H9 (cell line): Measurements from ENCODE around the gene LRRC7. TPM values are rescaled to one million over a fixed set of nuclear protein-coding genes. Genes with fewer than 3 reads are reported as not detected.

Experiments
- DNase-seq: peaks from one replicate; pipeline ENCODE4 v3.0.0-alpha.2; 2017
- H2AFZ ChIP-seq: one replicate; pipeline ENCODE4 v1.6.1; 2013; ENCODE audit warnings: mild to moderate bottlenecking, low read length, control low read depth, moderate library complexity
- H2AK5ac ChIP-seq: 2 replicates; pipeline ENCODE4 v1.6.1; 2013; ENCODE audit warnings: low read length, control low read depth, mixed read lengths; ENCODE audit not compliant: insufficient read length
- H2BK120ac ChIP-seq: one replicate; pipeline ENCODE4 v1.6.1; 2013; ENCODE audit warnings: low read depth, mild to moderate bottlenecking, low read length, control low read depth, inconsistent platforms; ENCODE audit not compliant: poor library complexity, severe bottlenecking
- H2BK12ac ChIP-seq: 2 replicates; pipeline ENCODE4 v1.6.1; 2013; ENCODE audit warnings: low read length, control low read depth, mixed read lengths, low read depth; ENCODE audit not compliant: insufficient read length
- H2BK15ac ChIP-seq: 2 replicates; pipeline ENCODE4 v1.6.1; 2013; ENCODE audit warnings: low read depth, low read length, control low read depth
- H2BK20ac ChIP-seq: one replicate; pipeline ENCODE4 v1.6.1; 2013; ENCODE audit warnings: low read depth, mild to moderate bottlenecking, low read length, control low read depth, inconsistent platforms; ENCODE audit not compliant: poor library complexity, severe bottlenecking
- H2BK5ac ChIP-seq: 2 replicates; pipeline ENCODE4 v1.6.1; 2013; ENCODE audit warnings: low read length, control low read depth, mixed read lengths; ENCODE audit not compliant: insufficient read length
- H3K14ac ChIP-seq: 2 replicates; pipeline ENCODE4 v1.6.1; 2013; ENCODE audit warnings: low read length, control low read depth; ENCODE audit not compliant: insufficient read depth
- H3K18ac ChIP-seq: 2 replicates; pipeline ENCODE4 v1.6.1; 2013; ENCODE audit warnings: low read depth, mild to moderate bottlenecking, mixed read lengths, low read length, control low read depth; ENCODE audit not compliant: insufficient read length
- H3K23ac ChIP-seq: 2 replicates; pipeline ENCODE4 v1.6.1; 2013; ENCODE audit warnings: low read length, control low read depth, mixed read lengths, low read depth; ENCODE audit not compliant: insufficient read length
- H3K23me2 ChIP-seq: 2 replicates; pipeline ENCODE4 v1.6.1; 2013; ENCODE audit warnings: low read depth, mild to moderate bottlenecking, mixed read lengths, low read length, control low read depth; ENCODE audit not compliant: insufficient read length, poor library complexity, severe bottlenecking
- H3K27ac ChIP-seq: 2 replicates; pipeline ENCODE4 v1.5.1; 2013; ENCODE audit warnings: low read length, control low read depth, mixed read lengths, low read depth; ENCODE audit not compliant: insufficient read length
- H3K27me3 ChIP-seq: 2 replicates; pipeline ENCODE4 v1.6.1; 2013; ENCODE audit warnings: low read length, control low read depth, inconsistent platforms; ENCODE audit not compliant: insufficient read depth
- H3K4ac ChIP-seq: 2 replicates; pipeline ENCODE4 v1.6.1; 2013; ENCODE audit warnings: low read depth, mild to moderate bottlenecking, control low read depth, inconsistent platforms, low read length, moderate library complexity
- H3K4me1 ChIP-seq: 2 replicates; pipeline ENCODE4 v1.6.1; 2013; ENCODE audit warnings: low read length, control low read depth, inconsistent platforms; ENCODE audit not compliant: insufficient read depth
- H3K4me2 ChIP-seq: 2 replicates; pipeline ENCODE4 v1.6.1; 2013; ENCODE audit warnings: low read length, control low read depth, mixed read lengths; ENCODE audit not compliant: insufficient read length, insufficient read depth
- H3K56ac ChIP-seq: 2 replicates; pipeline ENCODE4 v1.6.1; 2013; ENCODE audit warnings: low read depth, mild to moderate bottlenecking, mixed read lengths, low read length, control low read depth; ENCODE audit not compliant: insufficient read length
- H3K79me1 ChIP-seq: 2 replicates; pipeline ENCODE4 v1.6.1; 2013; ENCODE audit warnings: low read depth, mild to moderate bottlenecking, moderate library complexity, low read length, control low read depth, inconsistent platforms; ENCODE audit not compliant: insufficient read depth, poor library complexity, severe bottlenecking
- H3K79me2 ChIP-seq: 2 replicates; pipeline ENCODE4 v1.6.1; 2013; ENCODE audit warnings: low read length, control low read depth, inconsistent platforms; ENCODE audit not compliant: insufficient read depth
- H3K9ac ChIP-seq: 2 replicates; pipeline ENCODE4 v1.6.1; 2013; ENCODE audit warnings: low read length, control low read depth, mixed read lengths; ENCODE audit not compliant: insufficient read length; ENCODE audit errors: extremely low read depth
- H3K9me3 ChIP-seq: one replicate; pipeline ENCODE4 v1.6.1; 2013; ENCODE audit warnings: low read depth, low read length, inconsistent platforms; ENCODE audit not compliant: control insufficient read depth
- H3T11ph ChIP-seq: one replicate; pipeline ENCODE4 v1.6.1; 2013; ENCODE audit warnings: mild to moderate bottlenecking, low read length, control low read depth, inconsistent platforms
- H4K20me1 ChIP-seq: one replicate; pipeline ENCODE4 v1.6.1; 2013; ENCODE audit not compliant: control insufficient read depth, insufficient read length, insufficient read depth
- H4K5ac ChIP-seq: 2 replicates; pipeline ENCODE4 v1.6.1; 2013; ENCODE audit warnings: low read depth, mild to moderate bottlenecking, mixed read lengths, low read length, control low read depth; ENCODE audit not compliant: insufficient read length
- H4K8ac ChIP-seq: replicated peaks from 2 replicates; pipeline ENCODE4 v1.6.1; 2013; ENCODE audit warnings: low read length, control low read depth, mixed read lengths, low read depth; ENCODE audit not compliant: insufficient read length
- H4K91ac ChIP-seq: 2 replicates; pipeline ENCODE4 v1.6.1; 2013; ENCODE audit warnings: low read depth, mild to moderate bottlenecking, moderate library complexity, mixed read lengths, low read length, control low read depth; ENCODE audit not compliant: insufficient read length
- H3K27ac Mint-ChIP-seq, 3 experiments: 2 replicates in 2 of 3; 3 replicates in 1 of 3; pipeline ENCODE4 v1.8.0; 2020 to 2021; ENCODE audit warnings: mixed read lengths in 3 of 3, mild to moderate bottlenecking in 1 of 3, moderate library complexity in 1 of 3
- H3K27me3 Mint-ChIP-seq: 2 replicates; pipeline ENCODE4 v1.8.0; 2021; ENCODE audit warnings: low read depth, mild to moderate bottlenecking, moderate library complexity, mixed read lengths
- H3K36me3 Mint-ChIP-seq, 3 experiments: 2 replicates in 2 of 3; 3 replicates in 1 of 3; pipeline ENCODE4 v1.8.0; 2020 to 2021; ENCODE audit warnings: low read depth in 3 of 3, mixed read lengths in 3 of 3; ENCODE audit not compliant: insufficient read depth in 1 of 3
- H3K4me1 Mint-ChIP-seq, 2 experiments: 2 replicates each; pipeline ENCODE4 v1.8.0; 2020; ENCODE audit warnings: mixed read lengths in 2 of 2
- H3K4me3 Mint-ChIP-seq, 2 experiments: 2 replicates in 1 of 2; 3 replicates in 1 of 2; pipeline ENCODE4 v1.8.0; 2020 to 2021; ENCODE audit warnings: mild to moderate bottlenecking in 2 of 2, mixed read lengths in 2 of 2, moderate library complexity in 1 of 2
- H3K9me3 Mint-ChIP-seq, 2 experiments: 2 replicates in 1 of 2; 3 replicates in 1 of 2; pipeline ENCODE4 v1.8.0; 2020; ENCODE audit warnings: mild to moderate bottlenecking in 2 of 2, mixed read lengths in 2 of 2, moderate library complexity in 1 of 2
- WGBS: extraction: QIAGEN DNeasy Blood & Tissue Kit; methylation state at CpG from one replicate; pipeline ENCODE4 v1.1.7; 2013; ENCODE audit warnings: missing lambda C conversion rate, low lambda C conversion rate, mixed read lengths; ENCODE audit not compliant: insufficient read length; ENCODE audit errors: extremely low coverage; 5-methylcytosine and 5-hydroxymethylcytosine counted together
- total RNA-seq: library from RNA; stranded (reverse); gene quantifications from 2 replicates; pipeline ENCODE4 v1.2.1, GENCODE V29; 2021
- TF ChIP-seq, protein P1 (sequence below): fragments of 200-600 bp; sonication (generic); conservative IDR thresholded peaks from 3 replicates; pipeline ENCODE4 v1.8.0; 2021; ENCODE audit warnings: antibody characterized with exemption, mild to moderate bottlenecking

LRRC7 gene
- total RNA-seq, 1 experiment from 2014 or later: not detected

DNA sequence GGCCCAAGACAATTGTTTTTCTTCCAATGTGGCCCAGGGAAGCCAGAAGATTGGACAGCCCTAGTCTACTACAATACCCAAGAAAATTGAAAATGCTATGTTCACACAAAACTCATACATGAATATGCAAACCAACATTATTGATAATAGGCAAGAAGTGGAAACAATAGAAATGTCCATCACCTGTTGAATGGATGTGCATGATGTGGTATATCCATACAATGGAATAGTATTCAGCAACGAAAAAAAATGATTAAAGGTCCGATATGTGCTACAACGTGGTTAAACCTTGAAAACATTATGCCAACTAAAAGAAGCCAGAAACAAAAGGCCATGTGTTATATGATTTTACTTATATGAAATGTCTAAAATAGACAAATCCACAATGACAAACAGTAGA is 375.3 kb downstream of the LRRC7 start:
- Mint-ChIP-seq H3K36me3 (no peaks in the 10 kb centered on the region; a peak in 1 of 7 replicates), H3K4me1 (no peaks in the 10 kb centered on the region), H3K9me3 (peaks cover 2 to 4% of the 10 kb centered on the region in 2 experiments; a peak in 4 of 5 replicates), H3K4me3 (no peak overlapping the region), H3K27me3 (no peaks in the 10 kb centered on the region), H3K27ac (no peak overlapping the region)
- Histone ChIP-seq H4K5ac (no peak overlapping the region), H2BK5ac (no peak overlapping the region), H3K23ac (no peak overlapping the region), H2AK5ac (no peak overlapping the region), H3K27ac (no peak overlapping the region), H2BK20ac (no peak overlapping the region), H2BK15ac (no peak overlapping the region), H4K8ac (no peak overlapping the region), H4K91ac (no peak overlapping the region), H2BK12ac (no peak overlapping the region), H3K79me2 (no peaks in the 10 kb centered on the region), H3K56ac (no peak overlapping the region), H3K23me2 (no peaks in the 10 kb centered on the region), H3K27me3 (no peaks in the 10 kb centered on the region), H3K4me2 (no peak overlapping the region), H3K79me1 (no peaks in the 10 kb centered on the region), H3T11ph (no peak overlapping the region), H3K9me3 (no peaks in the 10 kb centered on the region), H3K4ac (no peak overlapping the region), H3K14ac (no peak overlapping the region), H2BK120ac (no peak overlapping the region), H2AFZ (no peak overlapping the region), H4K20me1 (no peaks in the 10 kb centered on the region), H3K18ac (no peak overlapping the region), H3K9ac (no peak overlapping the region), H3K4me1 (no peaks in the 10 kb centered on the region)
- no peak for DNase-seq
- TF ChIP-seq, protein P1, sequence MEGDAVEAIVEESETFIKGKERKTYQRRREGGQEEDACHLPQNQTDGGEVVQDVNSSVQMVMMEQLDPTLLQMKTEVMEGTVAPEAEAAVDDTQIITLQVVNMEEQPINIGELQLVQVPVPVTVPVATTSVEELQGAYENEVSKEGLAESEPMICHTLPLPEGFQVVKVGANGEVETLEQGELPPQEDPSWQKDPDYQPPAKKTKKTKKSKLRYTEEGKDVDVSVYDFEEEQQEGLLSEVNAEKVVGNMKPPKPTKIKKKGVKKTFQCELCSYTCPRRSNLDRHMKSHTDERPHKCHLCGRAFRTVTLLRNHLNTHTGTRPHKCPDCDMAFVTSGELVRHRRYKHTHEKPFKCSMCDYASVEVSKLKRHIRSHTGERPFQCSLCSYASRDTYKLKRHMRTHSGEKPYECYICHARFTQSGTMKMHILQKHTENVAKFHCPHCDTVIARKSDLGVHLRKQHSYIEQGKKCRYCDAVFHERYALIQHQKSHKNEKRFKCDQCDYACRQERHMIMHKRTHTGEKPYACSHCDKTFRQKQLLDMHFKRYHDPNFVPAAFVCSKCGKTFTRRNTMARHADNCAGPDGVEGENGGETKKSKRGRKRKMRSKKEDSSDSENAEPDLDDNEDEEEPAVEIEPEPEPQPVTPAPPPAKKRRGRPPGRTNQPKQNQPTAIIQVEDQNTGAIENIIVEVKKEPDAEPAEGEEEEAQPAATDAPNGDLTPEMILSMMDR: no peak
- no CpG with 5 or more reads among the region's 3 CpGs for WGBS
